GM18526 (cell line): Measurements from ENCODE around the gene ELAVL2.

Source experiments
- POLR2A ChIP-seq: IDR thresholded peaks from 3 replicates; pipeline ENCODE4 v1.6.1; 2011; ENCODE audit not compliant: insufficient read length; ENCODE audit errors: extremely low read depth

ELAVL2 gene

DNA sequence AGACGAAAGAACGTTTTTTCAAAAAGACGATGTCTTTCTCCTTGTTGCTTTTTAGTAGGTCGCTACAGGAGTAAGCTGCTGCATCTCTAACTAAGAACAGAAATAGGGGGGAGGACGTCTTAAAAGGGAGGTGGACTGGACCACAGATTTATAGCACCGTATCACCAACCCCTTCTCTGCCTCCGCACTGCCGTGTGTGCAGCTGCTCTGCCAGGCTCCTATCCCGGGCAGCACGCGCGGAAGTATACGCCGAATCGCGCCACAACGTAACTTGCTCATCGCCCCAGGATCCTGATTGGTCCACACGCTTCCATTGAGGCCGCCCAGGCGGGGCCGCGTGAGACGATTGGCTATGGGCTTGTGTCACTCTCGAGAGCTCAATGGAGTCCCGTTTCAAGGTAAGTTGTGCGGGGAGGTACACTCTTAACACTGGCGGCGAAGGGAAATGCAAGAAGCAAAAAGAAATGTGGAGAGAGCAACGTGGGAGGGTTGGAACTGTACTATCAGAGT, at the start of gene ELAVL2:
TSS of gene ELAVL2 (minus strand) at position 121 of the 510 bp plus-strand sequence. CDS start 64,006 bp downstream, outside the sequence.
- no peak for TF ChIP-seq POLR2A

DNA sequence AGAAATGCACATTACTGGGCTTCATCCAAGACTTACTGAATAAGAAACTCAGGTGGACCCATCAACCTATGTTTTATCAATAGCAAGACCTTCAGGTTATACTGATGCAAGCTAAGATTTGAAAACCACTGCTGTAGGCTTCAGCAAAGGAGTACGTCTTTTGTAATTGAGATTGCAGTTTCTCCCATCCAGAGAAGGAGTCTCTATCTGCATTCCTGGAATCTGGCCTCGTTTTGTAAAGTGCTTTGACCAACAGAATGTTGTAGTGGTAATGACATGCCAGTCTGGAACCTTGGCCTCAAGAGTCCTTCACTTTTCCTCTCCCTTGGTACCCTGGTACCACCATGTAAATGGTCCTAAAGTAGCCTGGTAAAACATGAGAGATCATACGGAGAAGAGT, 32.2 kb upstream of the ELAVL2 start:
- TF ChIP-seq POLR2A: no peak

DNA sequence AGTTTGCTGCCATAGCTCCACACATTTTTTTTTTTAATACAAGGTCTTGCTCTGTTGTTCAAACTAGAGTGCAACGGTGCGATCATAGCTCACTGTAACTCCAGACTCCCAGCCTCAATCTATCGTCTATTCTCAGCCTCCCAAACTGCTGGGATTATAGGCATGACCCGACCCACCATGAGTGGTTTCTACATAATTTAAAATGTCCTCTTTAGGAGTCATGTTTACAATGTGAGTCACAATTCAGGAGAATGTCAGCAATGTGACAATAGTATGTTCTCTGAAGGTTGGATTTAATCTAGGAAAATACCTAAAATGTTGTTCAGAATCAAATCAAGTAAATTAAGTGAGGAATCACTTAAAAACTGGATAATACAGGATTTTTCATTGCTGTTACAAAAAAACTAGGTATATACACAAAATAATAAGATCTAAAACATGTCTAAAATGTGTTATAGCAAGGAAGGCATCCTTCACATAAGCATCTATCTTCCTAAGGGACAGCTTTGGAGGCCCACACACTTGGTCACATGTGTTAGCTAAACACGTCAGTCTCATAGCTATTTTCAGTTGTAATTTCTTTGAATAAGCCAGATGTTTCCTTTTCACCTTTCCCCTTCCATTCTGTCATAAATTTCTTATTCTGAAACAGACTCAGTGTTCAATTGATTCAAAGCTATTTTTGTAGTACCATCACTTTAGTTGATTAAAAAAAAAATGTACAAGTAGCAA, 30.0 kb upstream of the ELAVL2 start:
- TF ChIP-seq POLR2A: no peak

DNA sequence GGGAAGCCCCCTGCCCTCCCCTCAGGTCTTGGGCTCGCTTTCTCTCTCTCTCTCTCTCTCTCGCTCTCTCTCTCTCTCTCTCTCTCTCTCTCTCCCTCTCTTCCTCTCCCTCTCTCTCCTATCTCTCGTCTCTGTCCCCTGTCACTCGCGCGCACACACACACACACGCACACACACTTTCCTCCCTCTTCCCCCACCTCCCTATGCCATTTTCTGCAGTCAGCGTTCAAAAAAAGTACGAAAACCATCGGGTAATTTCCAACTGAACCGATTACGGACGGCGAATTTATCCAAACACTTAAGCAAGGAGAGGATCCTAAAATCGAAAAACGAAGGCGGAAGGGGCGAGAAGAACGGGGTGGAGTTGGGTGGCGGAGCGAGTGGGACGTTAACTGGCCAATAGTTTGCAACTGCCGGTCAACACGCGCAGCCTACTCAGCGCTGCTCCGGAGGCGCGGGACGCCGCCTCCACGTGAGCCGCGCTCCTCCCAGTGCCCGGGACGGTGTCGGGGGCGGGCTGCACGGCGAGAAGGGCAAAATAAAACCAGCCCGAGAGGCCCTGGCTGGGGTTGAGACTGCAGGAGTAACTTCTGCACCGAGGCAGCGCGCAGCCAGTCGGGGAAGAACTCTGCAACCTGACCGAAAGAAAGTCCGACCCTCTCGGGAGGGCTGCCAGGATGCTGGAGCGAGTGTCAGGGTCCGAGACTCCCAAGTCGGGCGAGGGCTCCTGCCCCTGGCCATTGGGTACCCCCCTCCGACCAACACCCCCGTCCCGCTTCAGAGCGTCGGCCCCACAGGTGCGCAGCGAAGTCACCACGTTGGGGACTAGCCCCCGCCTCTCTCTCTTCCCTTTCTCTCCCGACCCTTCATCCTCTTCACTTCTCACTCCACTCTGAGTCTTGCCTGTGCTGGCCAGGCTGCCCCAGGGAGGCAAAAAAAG, 24.9 kb upstream of the ELAVL2 start:
- no peak for TF ChIP-seq POLR2A

DNA sequence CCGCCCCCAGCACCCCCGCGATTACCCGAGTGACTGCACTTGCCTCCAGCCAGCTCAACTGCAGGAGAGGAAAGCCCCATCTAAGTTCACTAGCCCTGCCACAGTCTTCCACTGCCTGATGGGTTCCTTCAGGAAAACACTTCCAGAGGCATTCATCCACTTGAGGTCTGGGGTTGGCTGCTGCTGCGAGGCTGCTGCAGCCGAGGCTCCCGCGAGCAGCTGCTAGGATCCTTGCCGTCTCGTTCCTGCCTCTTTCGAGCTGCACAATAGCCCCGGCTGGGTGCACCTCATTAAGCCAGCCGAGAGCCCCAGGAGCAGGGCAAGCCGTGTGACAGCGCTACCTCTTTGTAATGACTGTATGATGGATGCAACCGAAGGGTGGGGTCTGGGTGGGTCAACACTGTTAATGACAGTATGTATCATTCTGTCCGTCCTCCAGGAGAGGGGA, 24.2 kb upstream of the ELAVL2 start:
- no peak for TF ChIP-seq POLR2A

DNA sequence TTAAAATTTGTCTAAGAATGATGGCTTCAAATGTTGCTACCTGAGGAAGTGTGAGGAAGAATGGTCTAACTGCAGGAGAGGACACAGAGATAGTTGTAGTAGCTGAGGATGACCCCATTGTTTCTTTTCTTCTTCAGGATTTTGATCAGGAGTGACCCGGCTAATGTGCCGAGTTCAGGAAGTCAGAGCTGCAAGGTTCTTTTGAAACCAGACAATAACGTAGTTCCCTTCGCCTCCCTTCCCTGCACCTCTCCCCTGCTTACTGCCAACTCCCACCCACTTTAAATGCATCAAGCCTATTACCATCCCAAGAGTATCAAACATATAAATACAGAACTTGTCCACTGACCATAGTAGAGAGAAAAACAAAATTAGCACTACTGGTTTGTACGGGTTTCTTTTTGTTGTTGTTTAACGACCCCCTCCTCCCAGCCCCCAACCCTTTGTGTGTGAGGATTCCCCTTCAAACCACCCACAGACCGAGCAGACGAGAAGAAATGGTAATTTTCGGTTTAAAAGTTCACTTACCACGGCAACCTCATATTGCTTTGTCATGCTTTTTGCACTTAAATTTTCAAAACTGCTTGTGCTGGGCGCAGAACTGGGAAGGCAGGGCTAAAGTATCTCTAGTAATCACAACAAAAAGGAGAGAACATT, 23.5 kb upstream of the ELAVL2 start:
- no peak for TF ChIP-seq POLR2A

DNA sequence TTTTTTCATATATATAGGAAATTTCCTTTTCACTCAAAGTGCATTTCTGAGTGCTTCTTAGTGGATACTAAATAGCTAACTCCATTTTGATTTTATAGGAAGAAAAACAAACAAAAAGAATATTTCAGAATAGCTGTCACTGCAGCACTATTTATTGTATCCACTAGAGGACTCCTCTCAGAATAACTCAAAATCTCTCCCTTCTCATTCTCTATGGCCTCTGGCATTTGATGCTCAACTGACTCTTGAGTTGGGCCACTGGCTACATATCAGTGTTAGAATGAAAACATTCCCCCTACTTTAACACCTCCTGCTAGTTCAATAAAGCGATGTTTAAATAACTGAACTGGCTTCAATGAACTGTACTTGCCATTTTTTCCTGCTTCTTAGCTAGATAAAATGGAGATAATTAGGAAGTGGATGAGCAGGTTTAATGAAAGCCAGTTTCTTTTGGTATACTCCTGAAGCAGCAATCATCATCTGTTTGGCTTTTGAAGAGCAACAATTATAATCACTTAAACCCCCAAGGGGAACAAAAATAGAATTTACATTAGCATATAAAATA, 16.6 kb upstream of the ELAVL2 start:
- TF ChIP-seq POLR2A: no peak

DNA sequence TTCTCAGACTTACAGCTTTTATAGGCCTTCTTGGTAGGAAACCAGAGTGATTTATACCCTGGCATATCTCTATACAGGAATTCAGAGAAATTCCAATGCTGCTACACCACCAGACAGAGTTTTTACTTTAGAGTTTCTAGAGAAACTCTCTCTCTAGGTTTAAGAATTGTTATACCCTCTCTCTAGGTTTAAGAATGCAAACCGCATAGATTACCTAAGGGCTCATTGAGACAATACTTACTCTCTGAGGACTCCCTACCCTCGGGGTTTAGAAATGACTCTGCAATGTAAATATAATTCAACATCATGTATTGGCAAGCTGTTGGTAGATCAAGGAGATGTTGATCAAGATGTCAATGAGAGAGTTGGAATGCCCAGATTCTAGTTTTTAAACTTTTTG, 15.3 kb upstream of the ELAVL2 start:
- TF ChIP-seq POLR2A: no peak

DNA sequence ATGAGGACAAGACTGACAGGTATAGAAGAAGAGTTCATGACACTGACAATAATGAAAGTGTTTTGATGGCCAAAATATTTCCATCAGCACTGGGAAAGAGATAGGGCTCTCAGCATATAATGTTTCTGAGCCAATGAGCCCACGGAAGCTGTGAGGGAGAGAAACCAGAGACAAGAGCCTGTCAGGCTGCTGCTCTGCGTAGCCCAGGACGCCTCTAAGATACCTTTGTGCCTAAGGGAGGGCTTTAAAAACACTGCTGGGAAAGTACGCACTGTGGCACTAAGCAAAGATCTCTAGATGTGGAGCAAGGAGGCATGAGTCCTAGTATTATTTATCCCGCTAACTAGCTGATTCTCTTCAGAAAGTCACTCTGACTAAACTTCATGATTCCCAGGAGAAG, 11.0 kb upstream of the ELAVL2 start:
- TF ChIP-seq POLR2A: no peak

DNA sequence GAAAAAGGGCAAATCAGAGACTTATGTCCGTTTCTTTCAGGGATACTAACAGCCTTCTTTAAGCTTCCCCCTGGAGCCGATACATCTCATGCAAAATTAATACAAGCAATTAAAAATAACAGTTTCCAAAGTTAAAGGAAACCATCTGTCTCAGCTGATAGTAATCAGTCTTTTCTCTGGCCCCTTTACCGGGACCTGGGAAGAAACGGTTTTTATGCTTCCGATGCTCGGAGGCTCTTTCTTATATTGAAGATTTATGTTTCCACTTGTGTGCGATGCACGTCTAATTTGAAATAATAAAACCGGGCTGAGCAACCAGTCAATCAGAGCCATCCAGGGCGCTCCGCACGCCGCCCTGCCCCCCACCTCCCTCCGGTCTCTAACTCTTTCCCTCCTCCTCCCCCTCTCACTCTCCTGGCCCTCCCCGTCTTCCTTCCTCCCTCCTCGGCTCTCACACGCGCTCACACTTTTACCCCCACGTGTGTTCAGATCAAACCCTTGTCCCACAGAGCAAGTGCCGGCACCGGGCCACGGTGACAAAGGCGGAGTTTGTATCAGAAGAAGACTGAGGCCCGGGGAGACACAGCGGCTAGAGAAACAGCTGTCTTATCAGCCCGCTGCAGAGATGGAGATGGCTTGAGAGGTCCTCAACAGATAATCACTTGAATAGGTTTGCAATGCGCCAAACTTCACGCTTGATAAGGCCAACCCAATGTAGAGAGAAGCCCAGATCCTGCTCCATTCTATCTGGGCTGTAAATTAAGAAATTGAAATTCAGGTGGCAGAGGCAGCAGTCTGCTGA, 5.1 kb upstream of the ELAVL2 start:
- no peak for TF ChIP-seq POLR2A

DNA sequence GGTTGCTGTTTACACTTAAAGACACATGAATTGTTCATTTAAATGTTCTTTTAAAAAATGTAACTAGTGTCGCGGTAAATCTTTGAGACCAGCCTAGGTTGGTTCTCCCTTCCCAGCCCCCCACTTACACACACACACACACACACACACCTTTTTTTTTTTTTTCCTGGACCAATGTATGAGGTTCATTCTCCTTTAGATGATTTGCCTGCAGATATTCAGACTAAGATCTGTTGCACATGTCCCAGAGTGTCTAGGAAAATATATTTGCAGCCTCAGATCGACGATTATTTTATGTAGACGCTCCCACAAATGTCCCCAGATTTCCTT, 4.4 kb upstream of the ELAVL2 start:
- TF ChIP-seq POLR2A: no peak

DNA sequence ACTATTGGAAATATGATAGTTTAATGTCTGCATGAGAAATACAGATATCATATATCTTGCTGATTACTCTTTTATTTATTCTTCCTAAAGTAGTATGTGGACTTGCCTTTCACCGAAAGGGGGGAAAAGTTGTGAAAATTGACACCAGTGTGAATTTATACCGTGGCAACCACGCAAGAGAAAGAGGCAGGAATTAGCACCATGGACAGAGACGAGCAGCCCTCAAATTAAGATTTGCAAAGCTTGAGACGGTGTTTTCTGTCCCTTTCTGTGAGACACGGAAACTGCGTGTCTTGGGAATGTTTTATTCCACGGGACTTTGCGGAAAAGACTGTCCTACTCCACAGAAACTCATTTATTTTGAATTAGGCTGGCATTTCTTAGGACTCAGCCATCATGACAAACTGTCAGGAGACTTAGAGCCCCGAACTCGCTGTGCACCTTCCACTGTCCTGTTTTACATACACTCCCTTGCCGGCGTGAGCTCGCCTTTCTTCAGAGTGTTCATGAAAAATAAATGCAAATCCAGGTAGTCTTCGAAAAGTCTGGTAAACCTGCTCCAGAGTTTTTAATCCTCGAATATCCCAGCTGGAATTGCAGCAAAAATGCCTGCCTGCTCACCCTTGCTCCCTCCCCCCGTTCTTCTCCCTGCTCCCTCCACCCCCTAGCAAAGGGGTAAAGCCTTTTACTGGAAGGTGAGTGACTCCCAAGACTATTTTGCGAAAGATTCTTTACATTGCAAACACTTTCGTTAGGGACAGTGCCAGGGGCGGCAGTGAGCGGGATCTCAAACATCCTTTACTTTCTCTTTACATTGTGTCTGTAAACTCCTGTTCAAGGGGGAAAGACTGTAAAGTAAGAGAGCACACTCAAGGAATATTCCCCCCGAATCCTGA, 3.8 kb upstream of the ELAVL2 start:
- no peak for TF ChIP-seq POLR2A

DNA sequence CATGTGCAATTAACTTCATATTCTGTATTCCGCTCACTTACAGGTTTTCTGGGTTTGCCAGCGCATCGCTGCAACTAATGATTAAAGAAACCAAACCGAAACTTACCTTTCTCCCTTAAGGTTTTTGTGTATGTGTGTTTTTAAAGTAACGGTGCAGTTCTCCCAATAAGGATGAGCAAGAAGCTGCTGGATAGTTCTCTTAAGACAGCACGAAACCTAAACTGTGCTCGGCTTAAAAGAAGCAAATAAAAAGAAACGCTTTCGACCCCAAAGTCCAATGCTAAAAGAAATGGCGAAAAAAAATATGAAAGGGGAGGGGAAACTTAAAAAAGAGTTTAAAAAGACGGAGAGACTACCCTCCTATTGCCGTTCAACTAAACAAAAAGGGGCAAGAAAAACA, 340 bp downstream of the ELAVL2 start:
- no peak for TF ChIP-seq POLR2A
